Spinal cord (tissue), 10 donors: ENCODE measurements around the gene PLEK. TPM values are rescaled to one million over a fixed set of nuclear protein-coding genes. Genes with fewer than 3 reads are reported as not detected.

Experiments
- DNase-seq, 6 donors: peaks; one replicate each; pipeline versions ENCODE4 v3.0.0 to v3.0.0-alpha.2; 2013 to 2015; ENCODE audit warnings: low spot score in 6 of 6, low read depth in 4 of 6
- H3K27ac ChIP-seq: one replicate; pipeline ENCODE4 v1.5.1; 2013; ENCODE audit warnings: low read depth, low read length, control low read depth
- H3K27me3 ChIP-seq: one replicate; pipeline ENCODE4 v1.6.1; 2013; ENCODE audit warnings: low read length; ENCODE audit not compliant: control insufficient read depth, insufficient read depth
- H3K36me3 ChIP-seq: one replicate; pipeline ENCODE4 v1.6.1; 2013; ENCODE audit warnings: low read length; ENCODE audit not compliant: control insufficient read depth, insufficient read depth
- H3K4me1 ChIP-seq: one replicate; pipeline ENCODE4 v1.6.1; 2013; ENCODE audit warnings: low read length; ENCODE audit not compliant: control insufficient read depth, insufficient read depth
- H3K4me3 ChIP-seq: one replicate; pipeline ENCODE4 v1.5.1; 2013; ENCODE audit warnings: low read depth, low read length, control low read depth
- H3K9me3 ChIP-seq: one replicate; pipeline ENCODE4 v1.6.1; 2013; ENCODE audit warnings: low read length; ENCODE audit not compliant: control insufficient read depth, insufficient read depth
- WGBS: methylation state at CpG from one replicate; pipeline ENCODE4 v1.1.5; 2013; ENCODE audit warnings: missing lambda C conversion rate; ENCODE audit not compliant: insufficient coverage; 5-methylcytosine and 5-hydroxymethylcytosine counted together
- polyA plus RNA-seq, 2 donors: library from polyadenylated mRNA; unstranded; fragments of 120-200 nt; gene quantifications; one replicate each; pipeline ENCODE4 v1.2.1, GENCODE V29; 2013; ENCODE audit not compliant: insufficient read length in 2 of 2
- total RNA-seq, 2 donors: library from RNA; depleted of rRNA in 1 of 2; stranded (reverse); fragments of 120-200 nt in 1 of 2; fragments of >200 nt in 1 of 2; gene quantifications; one replicate each; pipeline versions ENCODE4 v1.2.3 to v1.2.4, GENCODE V29; 2013 to 2014
- donor health status: healthy.

The PLEK gene
- total and polyA plus RNA-seq, 4 donors, result 5.2 to 12.3 (median 7.9) TPM

DNA sequence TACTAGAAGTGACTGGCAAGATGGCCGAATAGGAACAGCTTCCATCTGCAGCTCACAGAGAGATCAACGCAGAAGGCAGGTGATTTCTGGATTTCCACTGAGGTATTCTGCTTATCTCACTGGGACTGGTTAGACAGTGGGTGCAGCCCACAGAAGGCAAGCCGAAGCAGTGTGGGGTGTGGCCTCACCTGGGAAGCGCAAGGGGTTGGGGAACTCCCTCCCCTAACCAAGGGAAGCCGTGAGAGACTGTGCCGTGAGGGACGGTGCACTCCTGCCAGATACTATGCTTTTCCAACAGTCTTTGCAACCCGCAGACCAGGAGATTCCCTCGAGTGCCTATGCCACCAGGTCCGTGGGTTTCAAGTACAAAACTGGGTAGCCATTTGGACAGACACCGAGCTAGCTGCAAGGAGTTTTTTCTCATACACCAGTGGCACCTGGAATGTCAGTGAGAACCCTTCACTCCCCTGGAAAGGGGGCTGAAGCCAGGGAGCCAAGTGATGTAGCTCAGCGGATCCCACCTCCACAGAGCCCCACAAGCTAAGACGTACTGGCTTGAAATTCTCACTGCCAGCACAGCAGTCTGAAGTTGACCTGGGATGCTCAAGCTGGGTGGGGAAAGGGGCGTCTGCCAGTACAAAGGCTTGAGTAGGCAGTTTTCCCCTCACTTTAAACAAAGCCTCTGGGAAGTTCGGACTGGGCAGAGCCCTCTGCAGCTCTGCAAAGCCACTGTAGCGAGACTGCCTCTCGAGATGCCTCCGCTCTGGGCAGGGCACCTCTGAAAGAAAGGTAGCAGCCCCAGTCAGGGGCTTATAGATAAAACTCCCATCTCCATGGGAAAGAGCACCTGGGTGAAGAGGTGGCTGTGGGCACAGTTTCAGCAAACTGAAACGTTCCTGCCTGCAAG lies 40.1 kb downstream of the PLEK start:
- Histone ChIP-seq H3K36me3 (no peaks in the 10 kb centered on the region), H3K4me1 (no peaks in the 10 kb centered on the region), H3K4me3 (no peak overlapping the region), H3K27me3 (no peaks in the 10 kb centered on the region), H3K9me3 (no peaks in the 10 kb centered on the region), H3K27ac (no peak overlapping the region)
- 83% methylated on average over 13 of the region's 19 CpGs for WGBS
- no peak for DNase-seq

DNA sequence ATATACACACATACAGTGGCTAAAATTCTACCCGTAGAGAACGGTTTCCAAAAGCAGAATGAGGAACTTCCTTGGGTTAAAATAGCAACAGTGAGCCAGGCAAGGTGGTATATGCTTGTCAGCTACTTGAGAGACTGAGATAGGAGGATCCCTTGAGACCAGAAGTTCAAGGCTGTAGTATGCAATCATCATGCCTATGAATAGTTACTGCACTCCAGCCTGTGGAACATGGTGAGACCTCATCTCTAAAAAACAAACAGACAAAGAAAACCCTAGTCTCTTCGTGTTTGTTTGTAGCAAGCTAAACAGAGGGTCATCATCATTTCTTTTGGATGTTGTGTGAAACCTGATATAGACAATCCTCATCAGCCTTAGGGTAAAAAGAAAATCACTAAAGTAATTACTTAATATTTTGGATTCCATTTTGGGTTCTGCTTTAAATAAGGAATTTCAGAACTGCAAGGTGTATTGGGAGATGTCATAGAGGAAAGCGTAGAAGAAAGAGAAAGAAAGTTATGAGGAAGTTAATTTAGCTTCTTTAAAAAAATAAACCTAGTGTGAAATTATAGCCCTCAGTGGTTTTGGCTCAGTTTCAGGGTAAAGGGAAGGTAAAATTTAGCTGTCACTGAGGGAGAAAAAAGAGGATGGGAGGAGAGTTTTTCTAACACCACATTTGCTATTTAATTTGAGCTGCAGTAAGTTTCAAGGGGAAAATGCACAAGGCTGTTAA lies 46.5 kb downstream of the PLEK start:
- no peaks in the 10 kb centered on the region for H3K36me3 ChIP-seq
- H3K27ac ChIP-seq, result no peak overlapping the region
- no peaks in the 10 kb centered on the region for H3K27me3 ChIP-seq
- no peaks in the 10 kb centered on the region for H3K9me3 ChIP-seq
- no peak overlapping the region for H3K4me3 ChIP-seq
- no peak for DNase-seq
- peaks cover 3% of the 10 kb centered on the region for H3K4me1 ChIP-seq
- WGBS, result 100% methylated on average over 1 of the region's 4 CpGs

DNA sequence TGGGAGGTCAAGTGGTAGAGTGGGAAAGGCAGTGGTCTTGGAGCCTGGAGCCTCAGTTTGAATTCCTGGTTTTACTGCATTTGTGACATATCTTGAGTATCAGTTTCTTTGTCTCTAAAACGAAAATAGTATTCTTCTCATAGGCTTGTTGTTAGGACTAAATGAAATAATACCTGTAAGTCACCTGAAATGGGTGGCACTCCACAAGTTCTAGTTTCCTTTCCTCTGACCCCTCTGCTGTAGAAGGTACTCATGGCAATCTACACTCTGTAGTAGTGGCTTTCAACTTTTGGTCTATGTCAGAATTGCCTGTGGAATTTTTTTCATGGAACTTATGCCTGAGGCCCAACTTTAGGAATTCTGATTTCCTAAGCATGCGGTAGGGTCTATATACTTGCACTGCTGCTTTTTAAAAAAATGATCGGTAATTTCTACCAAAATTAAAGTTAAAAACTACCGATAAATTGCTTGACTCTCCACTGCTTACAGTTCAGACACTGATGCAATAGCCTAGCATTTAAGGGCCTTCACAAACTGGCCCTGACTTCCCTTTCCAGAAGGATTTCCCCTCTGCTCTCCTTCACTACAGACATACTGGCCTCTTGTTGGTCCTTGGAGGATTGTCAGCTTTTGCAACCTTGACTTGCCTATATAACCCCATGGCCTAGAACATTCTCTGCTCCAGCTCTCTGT lies 47.2 kb downstream of the PLEK start:
- DNase-seq, result no peak
- no peak overlapping the region for H3K4me3 ChIP-seq
- no peaks in the 10 kb centered on the region for H3K36me3 ChIP-seq
- no peaks in the 10 kb centered on the region for H3K9me3 ChIP-seq
- 86% methylated on average over 3 of the region's 4 CpGs for WGBS
- H3K27me3 ChIP-seq, result no peaks in the 10 kb centered on the region
- no peak overlapping the region for H3K27ac ChIP-seq
- peaks cover 3% of the 10 kb centered on the region for H3K4me1 ChIP-seq

DNA sequence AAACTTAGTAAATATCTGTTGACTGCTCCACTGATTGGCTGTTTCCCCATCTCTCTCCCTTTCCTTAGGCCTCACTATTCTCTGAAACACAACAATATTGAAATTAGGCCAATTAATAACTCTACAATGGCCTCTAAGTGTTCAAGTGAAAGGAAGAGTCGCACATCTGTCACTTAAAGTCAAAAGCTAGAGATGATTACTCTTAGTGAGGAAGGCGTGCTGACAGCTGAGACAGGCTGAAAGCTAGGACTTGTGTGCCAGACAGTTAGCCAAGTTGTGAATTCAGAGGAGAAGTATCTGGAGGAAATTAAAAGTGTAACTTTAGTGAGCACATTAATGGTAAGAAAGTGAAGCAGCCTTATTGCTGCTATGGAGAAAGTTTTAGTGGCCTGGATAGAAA lies 48.4 kb downstream of the PLEK start:
- WGBS, result 82% methylated on average over 2 of the region's 2 CpGs
- Histone ChIP-seq H3K27me3 (no peaks in the 10 kb centered on the region), H3K4me1 (peaks cover 3% of the 10 kb centered on the region), H3K27ac (no peak overlapping the region), H3K36me3 (no peaks in the 10 kb centered on the region), H3K9me3 (no peaks in the 10 kb centered on the region), H3K4me3 (no peak overlapping the region)
- DNase-seq, result no peak

DNA sequence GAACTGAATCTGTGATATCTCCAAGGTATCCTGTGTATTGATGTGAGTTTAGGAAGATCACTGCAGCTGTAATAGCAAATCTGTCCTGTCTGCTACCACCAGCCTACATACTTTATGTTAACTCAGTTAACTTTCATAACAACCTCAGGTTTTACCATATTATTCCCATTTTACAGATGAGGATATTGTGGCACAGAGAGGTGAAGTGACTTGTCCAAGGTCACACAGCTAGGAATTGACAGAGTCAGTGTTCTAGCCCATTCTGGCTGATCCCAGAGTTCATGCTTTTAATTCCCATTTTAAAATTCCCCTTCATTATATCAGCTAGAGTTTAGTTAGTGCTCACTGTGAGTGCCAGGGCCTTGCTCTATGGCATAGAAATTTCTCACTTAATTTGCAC lies 49.4 kb downstream of the PLEK start:
- Histone ChIP-seq H3K9me3 (no peaks in the 10 kb centered on the region), H3K27me3 (no peaks in the 10 kb centered on the region), H3K4me1 (peaks cover 7% of the 10 kb centered on the region), H3K27ac (no peak overlapping the region), H3K4me3 (no peak overlapping the region), H3K36me3 (no peaks in the 10 kb centered on the region)
- DNase-seq, result no peak

DNA sequence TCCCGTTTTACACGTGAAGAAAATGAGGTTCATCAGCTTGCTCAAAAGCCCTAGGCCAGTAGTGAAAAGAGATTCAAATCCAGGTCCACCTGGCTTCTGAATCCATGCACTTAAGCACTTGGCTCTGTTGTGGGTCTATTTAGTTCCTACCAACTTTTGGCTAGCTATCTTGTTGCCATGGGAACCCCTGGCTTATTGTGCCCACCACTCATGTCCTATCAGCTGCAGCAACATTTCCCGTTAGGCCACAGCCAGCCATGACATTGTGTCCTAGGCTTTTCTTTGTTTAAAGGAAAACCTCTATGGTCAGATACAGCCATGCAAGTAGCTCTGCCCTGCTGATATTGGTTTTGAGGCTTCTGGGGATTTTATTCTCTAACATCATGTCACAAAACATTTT lies 49.8 kb downstream of the PLEK start:
- Histone ChIP-seq H3K4me1 (peaks cover 7% of the 10 kb centered on the region), H3K27me3 (no peaks in the 10 kb centered on the region), H3K4me3 (no peak overlapping the region), H3K9me3 (no peaks in the 10 kb centered on the region), H3K27ac (no peak overlapping the region), H3K36me3 (no peaks in the 10 kb centered on the region)
- peak in 5 of 6 donors; percentile 35 to 83 (median 54) for DNase-seq
- WGBS, result no CpG with 5 or more reads among the region's 3 CpGs

DNA sequence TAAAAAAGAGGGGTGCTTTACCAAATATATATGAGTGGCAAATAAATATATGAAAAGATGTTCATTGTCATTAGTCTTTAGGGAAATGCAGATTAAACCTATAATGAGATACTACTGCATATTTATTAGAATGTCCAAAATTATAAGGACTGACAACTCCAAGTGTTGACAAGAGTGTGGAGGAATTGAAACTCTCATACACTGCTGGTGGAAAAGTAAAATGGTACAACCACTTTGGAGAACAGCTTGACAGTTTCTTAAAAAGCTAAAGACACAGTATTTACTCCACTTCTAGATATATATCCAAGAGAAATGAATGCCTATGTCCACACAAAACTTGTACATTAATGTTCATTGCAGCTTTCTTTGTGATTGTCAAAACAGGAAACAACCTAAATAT lies 50.4 kb downstream of the PLEK start:
- Histone ChIP-seq H3K4me1 (peaks cover 7% of the 10 kb centered on the region), H3K27ac (no peak overlapping the region), H3K36me3 (no peaks in the 10 kb centered on the region), H3K9me3 (no peaks in the 10 kb centered on the region), H3K4me3 (no peak overlapping the region), H3K27me3 (no peaks in the 10 kb centered on the region)
- no peak for DNase-seq

DNA sequence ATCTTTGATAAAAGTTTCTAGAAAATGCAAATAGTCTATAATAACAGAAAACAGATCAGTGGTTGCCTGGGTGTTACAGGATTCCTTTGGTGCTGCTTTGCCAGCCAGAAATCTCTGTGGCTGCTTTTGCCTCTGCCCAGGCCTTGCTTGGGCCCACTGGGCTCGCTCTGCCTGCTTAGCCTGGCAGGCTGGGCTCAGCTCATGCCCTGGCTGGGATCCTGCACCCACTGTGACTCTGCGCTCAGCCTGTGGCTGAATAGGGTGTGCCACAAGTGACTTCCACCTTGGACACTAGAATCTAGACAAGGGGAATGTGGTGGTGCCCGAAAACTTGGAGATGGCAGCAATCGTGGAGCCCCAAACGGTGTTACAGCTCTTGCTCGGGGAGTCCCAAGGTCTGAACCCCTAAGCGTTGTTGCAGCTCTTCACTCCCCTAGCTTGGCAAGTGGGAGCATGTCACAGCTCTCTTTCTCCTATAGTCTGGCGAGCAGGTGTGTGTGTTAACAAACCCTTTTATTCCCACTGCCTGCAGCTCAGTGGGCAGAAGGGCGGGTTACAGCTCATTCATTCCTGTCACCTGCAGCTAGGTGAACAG lies 51.1 kb downstream of the PLEK start:
- 96% methylated on average over 7 of the region's 9 CpGs for WGBS
- H3K36me3 ChIP-seq, result no peaks in the 10 kb centered on the region
- H3K4me3 ChIP-seq, result no peak overlapping the region
- no peaks in the 10 kb centered on the region for H3K27me3 ChIP-seq
- H3K4me1 ChIP-seq, result peaks cover 7% of the 10 kb centered on the region
- no peak for DNase-seq
- no peaks in the 10 kb centered on the region for H3K9me3 ChIP-seq
- no peak overlapping the region for H3K27ac ChIP-seq

DNA sequence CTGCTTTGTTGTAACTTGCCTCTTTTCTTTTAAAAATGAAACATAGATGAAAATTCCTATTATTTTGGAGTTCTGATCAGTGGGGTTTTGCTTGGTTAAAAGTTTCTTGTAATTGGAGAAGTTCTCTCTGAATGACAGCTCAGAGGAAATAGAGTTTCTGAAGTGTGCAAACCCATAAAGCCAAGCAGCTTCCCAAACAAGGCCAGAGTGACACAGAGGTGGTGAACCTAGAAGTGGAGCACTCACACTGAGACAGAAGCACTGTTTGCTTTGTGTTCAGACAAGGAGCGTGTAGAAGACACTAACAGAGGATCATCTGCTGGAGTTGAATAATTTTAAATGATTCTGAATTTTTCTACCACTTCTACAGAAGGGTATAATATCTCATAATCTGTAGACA lies 52.8 kb downstream of the PLEK start:
- no CpG with 5 or more reads among the region's 1 CpG for WGBS
- DNase-seq, result no peak
- no peak overlapping the region for H3K27ac ChIP-seq
- no peaks in the 10 kb centered on the region for H3K36me3 ChIP-seq
- no peaks in the 10 kb centered on the region for H3K9me3 ChIP-seq
- H3K4me1 ChIP-seq, result peaks cover 7% of the 10 kb centered on the region
- H3K27me3 ChIP-seq, result no peaks in the 10 kb centered on the region
- H3K4me3 ChIP-seq, result no peak overlapping the region
